Right lobe of liver (tissue), 6 donors: ENCODE results near the gene ACSL1. TPM values are rescaled to one million over a fixed set of nuclear protein-coding genes. Genes with fewer than 3 reads are reported as not detected.

Experiments used
- ATAC-seq, 4 donors: fragments of 200-7000 bp; cut with Tn5 transposase; one replicate each; pipeline ENCODE4 v1.9.1; 2020; ENCODE audit warnings: mild to moderate bottlenecking in 4 of 4, moderate library complexity in 4 of 4
- DNase-seq, 3 donors: peaks; one replicate each; pipeline ENCODE4 v3.0.0-alpha.2; 2020
- H3K27ac ChIP-seq, 3 donors: fragments of 200-600 bp; one replicate each; pipeline ENCODE4 v1.8.0; 2022
- H3K27me3 ChIP-seq, 2 donors: fragments of 200-600 bp; one replicate each; pipeline ENCODE4 v1.8.0; 2022
- H3K36me3 ChIP-seq, 4 donors: fragments of 200-600 bp; sonication (generic) in 1 of 4; one replicate each; pipeline versions ENCODE4 v1.5.1 to v1.8.0; 2017 to 2022; ENCODE audit warnings: control low read depth in 1 of 4
- H3K4me1 ChIP-seq, 4 donors: fragments of 200-600 bp; sonication (generic) in 1 of 4; one replicate each; pipeline versions ENCODE4 v1.5.1 to v1.8.0; 2017 to 2022; ENCODE audit warnings: control low read depth in 1 of 4
- H3K4me3 ChIP-seq, 3 donors: fragments of 200-600 bp; one replicate each; pipeline ENCODE4 v1.8.0; 2022
- H3K9me3 ChIP-seq, 4 donors: fragments of 200-600 bp; sonication (generic) in 1 of 4; one replicate each; pipeline versions ENCODE4 v1.5.1 to v1.8.0; 2017 to 2022; ENCODE audit warnings: control low read depth in 1 of 4
- POLR2A ChIP-seq: fragments of 450-650 bp; IDR thresholded peaks from one replicate; pipeline ENCODE4 v1.6.1; 2017; ENCODE audit warnings: antibody characterized with exemption, mild to moderate bottlenecking
- WGBS: methylation state at CpG from one replicate; pipeline ENCODE4 v1.1.6; 2018; ENCODE audit warnings: low coverage, low lambda C conversion rate; ENCODE audit not compliant: insufficient coverage; ENCODE audit errors: missing lambda C conversion rate; 5-methylcytosine and 5-hydroxymethylcytosine counted together
- intact Hi-C, 2 donors: fragments of 100-400 bp; cut with DNase I; formaldehyde crosslinking; loops; one replicate each; pipeline versions ENCODE4 v1.11.2 to v1.14.1; 2022
- total RNA-seq, 6 experiments: library from RNA; depleted of rRNA in 2 of 6; stranded (reverse); fragments of >200 nt in 2 of 6; fragmentation: NEBNext Ultra II Directional in 3 of 6; extraction: Animal tissue kit (Norgen Biotek cat#: 25700) in 3 of 6; gene quantifications; one replicate each; pipeline versions ENCODE4 v1.1.0 to v1.2.4, GENCODE V29; 2016 to 2023
- TF ChIP-seq, protein P1 (sequence below), 4 donors: fragments of 200-600 bp in 3 of 4; fragments of 450-650 bp in 1 of 4; IDR thresholded peaks; one replicate each; pipeline versions ENCODE4 v1.5.1 to v1.8.0; 2016 to 2022; ENCODE audit warnings: antibody characterized with exemption in 4 of 4, mild to moderate bottlenecking in 2 of 4
- donor health status: DM: no; HTN: yes; CAD: no.
- donor health status: DM: no; HTN: no; CAD: no.
- donor health status: DM: no; HTN: no; CAD: no.
- donor health status: DM: no; HTN: yes; CAD: no.
- donor health status: DM: no; HTN: yes; CAD: no.

Gene ACSL1
- total RNA-seq, 6 experiments from 2014 or later = 544 to 1,154 (median 743) TPM

GRCh38 chr4:184803874-184804273 is 21.9 kb downstream of the ACSL1 start:
- intact Hi-C loops = no loop called here
- peak overlapping the region; percentile 33 to 63 (median 58) for H3K4me3 ChIP-seq
- 27% methylated on average over 4 of the region's 4 CpGs for WGBS
- no peaks in the 10 kb centered on the region for H3K27me3 ChIP-seq
- TF ChIP-seq POLR2A = no peak
- TF ChIP-seq, protein P1, sequence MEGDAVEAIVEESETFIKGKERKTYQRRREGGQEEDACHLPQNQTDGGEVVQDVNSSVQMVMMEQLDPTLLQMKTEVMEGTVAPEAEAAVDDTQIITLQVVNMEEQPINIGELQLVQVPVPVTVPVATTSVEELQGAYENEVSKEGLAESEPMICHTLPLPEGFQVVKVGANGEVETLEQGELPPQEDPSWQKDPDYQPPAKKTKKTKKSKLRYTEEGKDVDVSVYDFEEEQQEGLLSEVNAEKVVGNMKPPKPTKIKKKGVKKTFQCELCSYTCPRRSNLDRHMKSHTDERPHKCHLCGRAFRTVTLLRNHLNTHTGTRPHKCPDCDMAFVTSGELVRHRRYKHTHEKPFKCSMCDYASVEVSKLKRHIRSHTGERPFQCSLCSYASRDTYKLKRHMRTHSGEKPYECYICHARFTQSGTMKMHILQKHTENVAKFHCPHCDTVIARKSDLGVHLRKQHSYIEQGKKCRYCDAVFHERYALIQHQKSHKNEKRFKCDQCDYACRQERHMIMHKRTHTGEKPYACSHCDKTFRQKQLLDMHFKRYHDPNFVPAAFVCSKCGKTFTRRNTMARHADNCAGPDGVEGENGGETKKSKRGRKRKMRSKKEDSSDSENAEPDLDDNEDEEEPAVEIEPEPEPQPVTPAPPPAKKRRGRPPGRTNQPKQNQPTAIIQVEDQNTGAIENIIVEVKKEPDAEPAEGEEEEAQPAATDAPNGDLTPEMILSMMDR (IDR thresholded peaks at IDR 0.05) = no peak
- peaks cover 3 to 44% (median 21%) of the 10 kb centered on the region in 4 donors for H3K36me3 ChIP-seq
- peaks cover 0 to 54% (median 18%) of the 10 kb centered on the region in 4 donors for H3K4me1 ChIP-seq
- H3K9me3 ChIP-seq = no peaks in the 10 kb centered on the region
- no peak for ATAC-seq
- no peak for DNase-seq
- H3K27ac ChIP-seq = peak overlapping the region; percentile 76 to 98 (median 85)

GRCh38 chr4:184803133-184803532 is 22.6 kb downstream of the ACSL1 start:
- peaks cover 3 to 52% (median 24%) of the 10 kb centered on the region in 4 donors for H3K36me3 ChIP-seq
- no peaks in the 10 kb centered on the region for H3K9me3 ChIP-seq
- intact Hi-C loops = no loop called here
- no peaks in the 10 kb centered on the region for H3K27me3 ChIP-seq
- WGBS = 15% methylated on average over 8 of the region's 16 CpGs
- peak overlapping the region; percentile 33 to 63 (median 58) for H3K4me3 ChIP-seq
- peaks cover 0 to 53% (median 17%) of the 10 kb centered on the region in 4 donors for H3K4me1 ChIP-seq
- ATAC-seq = peak in 3 of 4 donors; percentile 7 to 23 (median 8)
- peak in 1 of 3 donors; percentile 60 for DNase-seq
- peak; percentile 10 for TF ChIP-seq POLR2A
- TF ChIP-seq, protein P1 (IDR thresholded peaks at IDR 0.05) = no peak
- H3K27ac ChIP-seq = peak overlapping the region; percentile 76 to 98 (median 85)

DNA sequence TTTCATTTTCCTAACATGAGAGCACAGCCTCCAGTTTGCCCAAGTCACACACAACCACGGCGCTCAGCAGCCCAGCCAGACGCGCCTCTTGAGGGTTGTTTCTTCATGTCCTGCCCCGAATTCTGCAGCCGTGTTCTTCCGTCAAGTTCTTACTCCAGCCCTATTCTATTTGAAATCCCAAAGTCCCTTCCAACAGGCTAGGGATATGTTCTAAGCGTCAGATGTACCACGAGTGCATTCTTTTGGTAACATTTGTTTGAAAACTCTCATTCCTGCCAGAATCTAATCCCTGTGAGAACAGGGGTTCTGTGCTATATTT is 23.1 kb downstream of the ACSL1 start:
- Histone ChIP-seq H3K9me3 (no peaks in the 10 kb centered on the region), H3K36me3 (peaks cover 3 to 57% (median 27%) of the 10 kb centered on the region in 4 donors), H3K27me3 (no peaks in the 10 kb centered on the region), H3K4me3 (peak overlapping the region; percentile 33 to 63 (median 58)), H3K4me1 (peaks cover 0 to 53% (median 18%) of the 10 kb centered on the region in 4 donors), H3K27ac (peak overlapping the region; percentile 76 to 98 (median 85))
- peak in 2 of 4 donors; percentile 1 to 13 for ATAC-seq
- peak in 1 of 3 donors; percentile 50 for DNase-seq
- intact Hi-C loops = no loop called here
- whole genome bisulfite sequencing = 39% methylated on average over 9 of the region's 9 CpGs
- TF ChIP-seq, protein P1 (IDR thresholded peaks at IDR 0.05) = no peak
- no peak for TF ChIP-seq POLR2A

GRCh38 chr4:184801781-184802696 is 23.7 kb downstream of the ACSL1 start:
- Histone ChIP-seq H3K27me3 (no peaks in the 10 kb centered on the region), H3K27ac (peak overlapping the region; percentile 76 to 98 (median 85)), H3K4me1 (peaks cover 0 to 53% (median 18%) of the 10 kb centered on the region in 4 donors), H3K9me3 (no peaks in the 10 kb centered on the region), H3K4me3 (peak overlapping the region in 2 of 3 donors; percentile 58 to 63), H3K36me3 (peaks cover 3 to 63% (median 30%) of the 10 kb centered on the region in 4 donors)
- ATAC-seq (peak in 1 of 4 donors; percentile 3), DNase-seq (peak in 1 of 3 donors; percentile 46)
- intact Hi-C loops = no loop called here
- TF ChIP-seq, protein P1 (IDR thresholded peaks at IDR 0.05) = no peak
- TF ChIP-seq POLR2A = no peak
- WGBS = 25% methylated on average over 10 of the region's 10 CpGs
